ENCODE measurements around the gene ANO9.

Gene ANO9

GRCh38 chr11:380491-380890 lies 61.3 kb downstream of the ANO9 start:
- no peak for DNase-seq

- no peak for DNase-seq
Observed at GRCh38 chr11:380095-380480, 61.7 kb downstream of the ANO9 start.

GRCh38 chr11:379205-380094 lies 62.4 kb downstream of the ANO9 start:
- no peak for DNase-seq

GRCh38 chr11:377883-378500 lies 63.8 kb downstream of the ANO9 start:
- no peak for DNase-seq

GRCh38 chr11:377174-377865 lies 64.5 kb downstream of the ANO9 start:
- DNase-seq, result no peak

GRCh38 chr11:376531-377173 lies 65.2 kb downstream of the ANO9 start:
- no peak for DNase-seq

- DNase-seq, result no peak
Observed at GRCh38 chr11:375065-376025, 66.5 kb downstream of the ANO9 start.

GRCh38 chr11:373716-374551 lies 67.9 kb downstream of the ANO9 start:
- DNase-seq, result no peak

GRCh38 chr11:372809-373715 lies 68.7 kb downstream of the ANO9 start:
- no peak for DNase-seq

- no peak for DNase-seq
Observed at GRCh38 chr11:371716-372590, 69.9 kb downstream of the ANO9 start.

- DNase-seq, result no peak
Observed at GRCh38 chr11:371051-371450, 70.8 kb downstream of the ANO9 start.

GRCh38 chr11:370070-370941 lies 71.5 kb downstream of the ANO9 start:
- no peak for DNase-seq

GRCh38 chr11:369336-370018 lies 72.3 kb downstream of the ANO9 start, which contains the start of gene B4GALNT4:
TSS of gene B4GALNT4 (plus strand) at chr11:369499. CDS start at chr11:369804, 305 bp downstream.
- peak; percentile 10 for DNase-seq

GRCh38 chr11:368414-369335 lies 73.1 kb downstream of the ANO9 start:
- DNase-seq, result no peak

GRCh38 chr11:367956-368413 lies 73.8 kb downstream of the ANO9 start:
- no peak for DNase-seq

All from NCI-H2029 (cell line).